GM10248 (cell line): Measurements from ENCODE around the gene PSMB2.

Experiments used
- CTCF ChIA-PET: fragments of 300-600 bp; sonication (Branson Sonifier 250); formaldehyde crosslinking; extraction: SDS; loops from one replicate; lab custom pipeline; 2021; ENCODE audit warnings: antibody characterized with exemption; lab: Yijun Ruan, JAX
- POLR2A ChIA-PET: fragments of 350-650 bp; sonication (Branson Sonifier 250); formaldehyde crosslinking; extraction: SDS; loops from one replicate; lab custom pipeline; 2020; ENCODE audit warnings: antibody characterized with exemption; lab: Yijun Ruan, JAX
- DNase-seq: peaks from one replicate; pipeline ENCODE4 v3.0.0; 2012; ENCODE audit errors: extremely low spot score
- TF ChIP-seq, protein P1 (sequence below): IDR thresholded peaks from 2 replicates; pipeline ENCODE4 v1.5.1; 2012; ENCODE audit warnings: mild to moderate bottlenecking, low read depth; ENCODE audit errors: extremely low read depth, missing control alignments, control extremely low read depth

Gene PSMB2

DNA sequence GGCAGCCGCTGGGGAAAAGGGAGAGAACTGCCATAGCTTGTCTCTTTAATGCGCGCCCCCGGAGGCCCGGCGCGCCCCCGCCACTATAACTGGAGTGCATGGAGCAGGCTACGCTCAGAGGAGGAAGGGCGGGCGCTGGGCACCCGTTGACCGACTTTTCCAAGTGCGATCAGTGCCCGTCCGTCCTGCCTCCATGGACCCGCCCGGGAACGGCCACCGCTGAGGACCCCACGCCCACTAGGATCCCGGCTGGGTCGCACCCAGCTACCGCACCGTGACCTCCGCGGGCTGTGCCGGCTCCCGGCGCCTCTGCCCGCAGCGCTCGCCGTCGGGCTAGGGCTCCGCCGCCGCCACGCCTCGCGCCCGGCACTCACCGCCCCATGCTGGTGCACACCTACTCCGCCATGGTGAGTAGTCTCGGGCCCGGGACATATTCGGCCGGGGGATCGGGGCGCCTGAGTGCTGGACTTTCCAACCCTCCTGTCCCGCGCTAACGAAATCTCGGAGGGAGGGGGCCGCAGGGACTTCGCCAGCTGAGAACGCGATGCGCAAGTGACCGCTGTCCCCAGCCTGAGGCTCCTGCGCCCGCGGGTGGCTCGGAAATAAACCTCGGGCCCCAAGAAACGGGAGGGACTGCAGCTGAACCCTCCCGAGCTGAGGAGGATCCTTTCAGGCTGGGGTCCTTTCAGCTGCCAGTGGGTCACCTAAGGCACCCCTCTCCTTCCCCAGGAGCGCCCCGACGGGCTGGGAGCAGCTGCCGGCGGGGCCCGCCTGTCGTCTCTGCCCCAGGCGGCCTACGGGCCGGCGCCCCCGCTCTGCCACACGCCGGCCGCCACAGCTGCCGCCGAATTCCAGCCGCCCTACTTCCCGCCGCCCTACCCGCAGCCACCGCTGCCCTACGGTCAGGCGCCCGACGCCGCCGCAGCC is 67.9 kb downstream of the PSMB2 start, which contains the start of gene TFAP2E:
TFAP2E (plus strand) TSS at position 117 of the 927 bp plus-strand sequence; CDS start at position 381, 264 bp downstream.
- TF ChIP-seq, protein P1, sequence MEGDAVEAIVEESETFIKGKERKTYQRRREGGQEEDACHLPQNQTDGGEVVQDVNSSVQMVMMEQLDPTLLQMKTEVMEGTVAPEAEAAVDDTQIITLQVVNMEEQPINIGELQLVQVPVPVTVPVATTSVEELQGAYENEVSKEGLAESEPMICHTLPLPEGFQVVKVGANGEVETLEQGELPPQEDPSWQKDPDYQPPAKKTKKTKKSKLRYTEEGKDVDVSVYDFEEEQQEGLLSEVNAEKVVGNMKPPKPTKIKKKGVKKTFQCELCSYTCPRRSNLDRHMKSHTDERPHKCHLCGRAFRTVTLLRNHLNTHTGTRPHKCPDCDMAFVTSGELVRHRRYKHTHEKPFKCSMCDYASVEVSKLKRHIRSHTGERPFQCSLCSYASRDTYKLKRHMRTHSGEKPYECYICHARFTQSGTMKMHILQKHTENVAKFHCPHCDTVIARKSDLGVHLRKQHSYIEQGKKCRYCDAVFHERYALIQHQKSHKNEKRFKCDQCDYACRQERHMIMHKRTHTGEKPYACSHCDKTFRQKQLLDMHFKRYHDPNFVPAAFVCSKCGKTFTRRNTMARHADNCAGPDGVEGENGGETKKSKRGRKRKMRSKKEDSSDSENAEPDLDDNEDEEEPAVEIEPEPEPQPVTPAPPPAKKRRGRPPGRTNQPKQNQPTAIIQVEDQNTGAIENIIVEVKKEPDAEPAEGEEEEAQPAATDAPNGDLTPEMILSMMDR = no peak
- no peak for DNase-seq
- ChIA-PET CTCF (interaction anchor here (1.0 to 4.2 kb wide), 8 partner anchors 9 to 154 kb away, joined by 3 to 45 read pairs (median 4); no protein-coding TSS in a partner anchor), POLR2A (interaction anchor here (1.5 kb wide), 1 partner anchor 16 kb away, joined by 3 read pairs; the partner anchor contains the start of genes KIAA0319L and NCDN)

GRCh38 chr1:35572296-35572695 is 69.0 kb downstream of the PSMB2 start:
- POLR2A ChIA-PET = interaction anchor here (1.5 kb wide), 1 partner anchor 15 kb away, joined by 3 read pairs; the partner anchor contains the start of genes KIAA0319L and NCDN
- TF ChIP-seq, protein P1 = no peak
- CTCF ChIA-PET = interaction anchor here (0.7 to 4.2 kb wide), 10 partner anchors 8 to 203 kb away, joined by 3 to 45 read pairs (median 5); no protein-coding TSS in a partner anchor
- DNase-seq = no peak

GRCh38 chr1:35571263-35571662 is 70.1 kb downstream of the PSMB2 start:
- ChIA-PET CTCF (interaction anchor here (0.7 to 4.2 kb wide), 13 partner anchors 9 to 204 kb away, joined by 3 to 45 read pairs (median 3); no protein-coding TSS in a partner anchor), POLR2A (no interaction called here)
- DNase-seq = no peak
- TF ChIP-seq, protein P1 = no peak

DNA sequence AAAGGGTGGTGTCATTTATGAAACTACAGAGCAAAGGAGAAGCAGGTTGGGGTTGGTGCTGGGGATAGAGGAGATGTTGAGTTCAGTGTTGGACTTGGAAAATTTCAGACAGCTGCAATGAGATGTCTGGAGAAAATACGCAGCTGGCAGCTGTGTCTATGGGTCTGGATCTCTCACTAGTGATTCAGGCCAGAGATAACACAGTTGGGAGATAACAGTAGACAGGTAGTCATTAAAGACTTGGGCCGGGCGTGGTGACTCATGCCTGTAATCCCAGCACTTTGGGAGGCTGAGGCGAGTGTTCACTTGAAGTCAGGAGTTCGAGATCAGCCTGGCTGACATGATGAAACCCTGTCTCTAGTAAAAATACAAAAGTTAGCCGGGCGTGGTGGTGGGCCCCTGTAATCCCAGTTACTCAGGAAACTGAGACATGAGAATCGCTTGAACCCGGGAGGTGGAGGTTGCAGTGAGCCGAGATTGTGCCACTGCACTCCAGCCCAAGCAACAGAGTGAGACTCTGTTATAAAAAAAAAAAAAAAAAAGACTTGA is 70.7 kb downstream of the PSMB2 start:
- TF ChIP-seq, protein P1 = no peak
- ChIA-PET POLR2A (no interaction called here), CTCF (interaction anchor here (0.7 to 4.2 kb wide), 12 partner anchors 10 to 204 kb away, joined by 3 to 45 read pairs (median 4); no protein-coding TSS in a partner anchor)
- DNase-seq = no peak

DNA sequence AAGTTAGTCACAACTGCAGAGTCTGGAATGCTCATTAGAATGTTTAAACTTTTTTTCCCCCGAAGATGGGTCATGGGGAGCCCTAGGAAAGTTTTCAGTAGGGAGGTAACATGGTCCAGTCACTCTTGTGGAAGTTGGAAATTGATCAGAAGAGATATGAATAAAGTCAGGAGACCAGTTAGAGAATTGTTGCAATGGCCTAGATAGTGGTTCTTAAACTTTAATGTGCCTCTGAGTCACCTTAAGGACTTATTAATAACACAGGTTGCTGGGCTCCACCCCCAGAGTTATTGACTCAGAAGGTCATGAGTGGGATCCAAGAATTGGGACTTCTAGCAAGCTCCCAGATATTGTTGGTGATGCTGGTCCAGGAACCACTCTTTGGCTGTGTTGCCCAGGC is 71.4 kb downstream of the PSMB2 start:
- CTCF ChIA-PET = interaction anchor here (1.0 to 4.2 kb wide), 6 partner anchors 10 to 157 kb away, joined by 3 to 45 read pairs (median 6); no protein-coding TSS in a partner anchor
- TF ChIP-seq, protein P1 = no peak
- POLR2A ChIA-PET = no interaction called here
- no peak for DNase-seq

- POLR2A ChIA-PET = no interaction called here
- CTCF ChIA-PET = interaction anchor here (0.8 to 5.9 kb wide), 31 partner anchors 9 to 370 kb away, joined by 3 to 184 read pairs (median 4); partner anchors contain the start of gene CLSPN
- TF ChIP-seq, protein P1 = peak; percentile 83
- peak; percentile 80 for DNase-seq
Measured at GRCh38 chr1:35568975-35569395, 72.3 kb downstream of the PSMB2 start.
